WTC11 (cell line): ENCODE results near the gene FEZF1.

ENCODE experiments used
- CREB1 ChIP-seq: sonication (generic); formaldehyde crosslinking; IDR thresholded peaks from 2 replicates; pipeline ENCODE4 v1.8.0; 2023; ENCODE audit warnings: mild to moderate bottlenecking, missing genetic modification reagents
- FOXK1 ChIP-seq: sonication (generic); formaldehyde crosslinking; IDR thresholded peaks from 2 replicates; pipeline ENCODE4 v1.8.0; 2022; ENCODE audit warnings: mild to moderate bottlenecking, moderate library complexity, missing genetic modification reagents
- IRF2 ChIP-seq: sonication (generic); formaldehyde crosslinking; IDR thresholded peaks from 2 replicates; pipeline ENCODE4 v1.8.0; 2022; ENCODE audit warnings: low read depth, missing genetic modification reagents, borderline replicate concordance
- TF ChIP-seq, protein P1 (sequence below): fragments of 200-600 bp; IDR thresholded peaks from 2 replicates; pipeline ENCODE4 v1.8.0; 2022; ENCODE audit warnings: antibody characterized with exemption
- TF ChIP-seq, protein P2 (sequence below): sonication (generic); formaldehyde crosslinking; IDR thresholded peaks from 2 replicates; pipeline ENCODE4 v1.8.0; 2023; ENCODE audit warnings: missing genetic modification reagents
- TF ChIP-seq, protein P3 (sequence below): sonication (generic); formaldehyde crosslinking; IDR thresholded peaks from 2 replicates; pipeline ENCODE4 v1.8.0; 2022; ENCODE audit warnings: mild to moderate bottlenecking, missing genetic modification reagents
- TF ChIP-seq, protein P4 (sequence below): sonication (generic); formaldehyde crosslinking; IDR thresholded peaks from 2 replicates; pipeline ENCODE4 v1.8.1; 2023; ENCODE audit warnings: mild to moderate bottlenecking, moderate library complexity, missing genetic modification reagents

DNA sequence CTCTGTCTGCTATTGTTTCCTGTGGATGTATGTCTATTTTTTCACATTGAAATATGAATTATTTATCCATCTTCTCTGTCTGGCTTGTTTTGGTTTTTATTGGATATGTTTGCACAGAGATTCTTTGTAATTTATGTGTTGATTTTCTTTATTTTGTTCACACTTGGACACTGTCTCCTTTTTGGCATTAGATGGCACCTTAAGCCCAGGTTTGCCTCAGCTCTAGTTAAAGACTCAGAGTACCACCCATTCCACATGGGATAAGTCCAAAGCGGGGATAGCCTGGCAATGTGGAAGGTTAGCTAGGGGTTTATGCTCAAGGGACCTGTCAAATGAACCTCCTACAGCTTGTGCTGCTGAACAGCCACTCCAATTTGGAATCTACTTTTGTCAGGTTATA is 14.1 kb downstream of the FEZF1 start:
- TF ChIP-seq CREB1 (CRISPR knock-in tag) (no peak), FOXK1 (no peak), IRF2 (CRISPR knock-in tag) (no peak)
- TF ChIP-seq, protein P1, sequence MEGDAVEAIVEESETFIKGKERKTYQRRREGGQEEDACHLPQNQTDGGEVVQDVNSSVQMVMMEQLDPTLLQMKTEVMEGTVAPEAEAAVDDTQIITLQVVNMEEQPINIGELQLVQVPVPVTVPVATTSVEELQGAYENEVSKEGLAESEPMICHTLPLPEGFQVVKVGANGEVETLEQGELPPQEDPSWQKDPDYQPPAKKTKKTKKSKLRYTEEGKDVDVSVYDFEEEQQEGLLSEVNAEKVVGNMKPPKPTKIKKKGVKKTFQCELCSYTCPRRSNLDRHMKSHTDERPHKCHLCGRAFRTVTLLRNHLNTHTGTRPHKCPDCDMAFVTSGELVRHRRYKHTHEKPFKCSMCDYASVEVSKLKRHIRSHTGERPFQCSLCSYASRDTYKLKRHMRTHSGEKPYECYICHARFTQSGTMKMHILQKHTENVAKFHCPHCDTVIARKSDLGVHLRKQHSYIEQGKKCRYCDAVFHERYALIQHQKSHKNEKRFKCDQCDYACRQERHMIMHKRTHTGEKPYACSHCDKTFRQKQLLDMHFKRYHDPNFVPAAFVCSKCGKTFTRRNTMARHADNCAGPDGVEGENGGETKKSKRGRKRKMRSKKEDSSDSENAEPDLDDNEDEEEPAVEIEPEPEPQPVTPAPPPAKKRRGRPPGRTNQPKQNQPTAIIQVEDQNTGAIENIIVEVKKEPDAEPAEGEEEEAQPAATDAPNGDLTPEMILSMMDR: no peak
- TF ChIP-seq, protein P2, sequence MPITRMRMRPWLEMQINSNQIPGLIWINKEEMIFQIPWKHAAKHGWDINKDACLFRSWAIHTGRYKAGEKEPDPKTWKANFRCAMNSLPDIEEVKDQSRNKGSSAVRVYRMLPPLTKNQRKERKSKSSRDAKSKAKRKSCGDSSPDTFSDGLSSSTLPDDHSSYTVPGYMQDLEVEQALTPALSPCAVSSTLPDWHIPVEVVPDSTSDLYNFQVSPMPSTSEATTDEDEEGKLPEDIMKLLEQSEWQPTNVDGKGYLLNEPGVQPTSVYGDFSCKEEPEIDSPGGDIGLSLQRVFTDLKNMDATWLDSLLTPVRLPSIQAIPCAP (CRISPR knock-in tag): no peak
- TF ChIP-seq, protein P3, sequence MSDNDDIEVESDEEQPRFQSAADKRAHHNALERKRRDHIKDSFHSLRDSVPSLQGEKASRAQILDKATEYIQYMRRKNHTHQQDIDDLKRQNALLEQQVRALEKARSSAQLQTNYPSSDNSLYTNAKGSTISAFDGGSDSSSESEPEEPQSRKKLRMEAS (CRISPR knock-in tag): no peak
- TF ChIP-seq, protein P4, sequence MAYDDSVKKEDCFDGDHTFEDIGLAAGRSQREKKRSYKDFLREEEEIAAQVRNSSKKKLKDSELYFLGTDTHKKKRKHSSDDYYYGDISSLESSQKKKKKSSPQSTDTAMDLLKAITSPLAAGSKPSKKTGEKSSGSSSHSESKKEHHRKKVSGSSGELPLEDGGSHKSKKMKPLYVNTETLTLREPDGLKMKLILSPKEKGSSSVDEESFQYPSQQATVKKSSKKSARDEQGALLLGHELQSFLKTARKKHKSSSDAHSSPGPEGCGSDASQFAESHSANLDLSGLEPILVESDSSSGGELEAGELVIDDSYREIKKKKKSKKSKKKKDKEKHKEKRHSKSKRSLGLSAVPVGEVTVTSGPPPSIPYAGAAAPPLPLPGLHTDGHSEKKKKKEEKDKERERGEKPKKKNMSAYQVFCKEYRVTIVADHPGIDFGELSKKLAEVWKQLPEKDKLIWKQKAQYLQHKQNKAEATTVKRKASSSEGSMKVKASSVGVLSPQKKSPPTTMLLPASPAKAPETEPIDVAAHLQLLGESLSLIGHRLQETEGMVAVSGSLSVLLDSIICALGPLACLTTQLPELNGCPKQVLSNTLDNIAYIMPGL: no peak
